CD4-positive, alpha-beta T cell treated with Interleukin-1 beta for 1 hour (primary cell): Measurements from ENCODE around the gene RADX.
"Not testable (repeated sequence)": the region's sequence is repeated elsewhere in the genome, so short reads cannot be mapped to it uniquely, and the experiment has no call there.

Experiments used
- DNase-seq, 2 donors: peaks; one replicate each; pipeline ENCODE4 v3.0.0-alpha.2; 2020 to 2022

Gene RADX

GRCh38 chrX:106611679-106612392 is at the start of gene RADX:
TSS of gene RADX (plus strand) at chrX:106611978. CDS start at chrX:106612081, 103 bp downstream.
- DNase-seq = peak; percentile 90 to 91

GRCh38 chrX:106564986-106565385 is 46.8 kb upstream of the RADX start:
- no peak for DNase-seq

GRCh38 chrX:106566362-106566761 is 45.4 kb upstream of the RADX start:
- DNase-seq = no peak

GRCh38 chrX:106581856-106582255 is 29.9 kb upstream of the RADX start:
- DNase-seq = no peak

GRCh38 chrX:106585478-106585877 is 26.3 kb upstream of the RADX start:
- DNase-seq = no peak

GRCh38 chrX:106588801-106589200 is 23.0 kb upstream of the RADX start:
- DNase-seq = no peak

GRCh38 chrX:106599411-106599810 is 12.4 kb upstream of the RADX start:
- DNase-seq = no peak

- no peak for DNase-seq
Observed at GRCh38 chrX:106606571-106606970, 5.2 kb upstream of the RADX start.

- peak; percentile 37 to 63 for DNase-seq
Observed at GRCh38 chrX:106608016-106608415, 3.8 kb upstream of the RADX start.

- no peak for DNase-seq
Observed at GRCh38 chrX:106611317-106611678, 480 bp upstream of the RADX start.

- DNase-seq = no peak
Observed at GRCh38 chrX:106612393-106612763, 600 bp downstream of the RADX start.

- DNase-seq = no peak
Observed at GRCh38 chrX:106613277-106613676, 1.5 kb downstream of the RADX start.

GRCh38 chrX:106615041-106615440 is 3.3 kb downstream of the RADX start:
- no peak for DNase-seq

GRCh38 chrX:106619797-106620196 is 8.0 kb downstream of the RADX start:
- DNase-seq = peak in 1 of 2 donors; percentile 7

GRCh38 chrX:106621836-106622235 is 10.1 kb downstream of the RADX start:
- no peak for DNase-seq

GRCh38 chrX:106626789-106627188 is 15.0 kb downstream of the RADX start:
- DNase-seq = no peak

- DNase-seq = no peak
Observed at GRCh38 chrX:106631615-106632014, 19.8 kb downstream of the RADX start.

GRCh38 chrX:106649523-106650428 is 38.0 kb downstream of the RADX start:
- DNase-seq = no peak

- not testable (repeated sequence) for DNase-seq
Observed at GRCh38 chrX:106653625-106654024, 41.8 kb downstream of the RADX start.

GRCh38 chrX:106670631-106671030 is 58.9 kb downstream of the RADX start:
- DNase-seq = no peak

- DNase-seq = no peak
Observed at GRCh38 chrX:106672527-106672926, 60.7 kb downstream of the RADX start.

GRCh38 chrX:106680716-106681115 is 68.9 kb downstream of the RADX start:
- DNase-seq = no peak

- DNase-seq = no peak
Observed at GRCh38 chrX:106684207-106684606, 72.4 kb downstream of the RADX start.

GRCh38 chrX:106692425-106693065 is 80.8 kb downstream of the RADX start:
- DNase-seq = no peak
